GM12891 (cell line): ENCODE results near the gene CD28.

ENCODE experiments used
- PAX5 ChIP-seq: IDR thresholded peaks from 2 replicates; pipeline ENCODE4 v1.6.1; 2011; ENCODE audit warnings: low read length, moderate library complexity, mild to moderate bottlenecking; ENCODE audit not compliant: insufficient read depth, severe bottlenecking
- POLR2A ChIP-seq: IDR thresholded peaks from 2 replicates; pipeline ENCODE4 v1.6.1; 2011; ENCODE audit warnings: low read depth, low read length, control low read depth
- POLR2AphosphoS5 ChIP-seq: IDR thresholded peaks from 2 replicates; pipeline ENCODE4 v1.6.1; 2011; ENCODE audit warnings: low read depth, low read length, control low read depth
- POU2F2 ChIP-seq: IDR thresholded peaks from 2 replicates; pipeline ENCODE4 v1.6.1; 2011; ENCODE audit warnings: low read depth, mild to moderate bottlenecking, control low read depth, low read length, moderate library complexity
- SPI1 ChIP-seq: IDR thresholded peaks from 2 replicates; pipeline ENCODE4 v1.6.1; 2011; ENCODE audit warnings: low read depth, low read length, control low read depth
- TAF1 ChIP-seq: IDR thresholded peaks from 2 replicates; pipeline ENCODE4 v1.6.1; 2011; ENCODE audit warnings: low read depth, low read length, control low read depth

DNA sequence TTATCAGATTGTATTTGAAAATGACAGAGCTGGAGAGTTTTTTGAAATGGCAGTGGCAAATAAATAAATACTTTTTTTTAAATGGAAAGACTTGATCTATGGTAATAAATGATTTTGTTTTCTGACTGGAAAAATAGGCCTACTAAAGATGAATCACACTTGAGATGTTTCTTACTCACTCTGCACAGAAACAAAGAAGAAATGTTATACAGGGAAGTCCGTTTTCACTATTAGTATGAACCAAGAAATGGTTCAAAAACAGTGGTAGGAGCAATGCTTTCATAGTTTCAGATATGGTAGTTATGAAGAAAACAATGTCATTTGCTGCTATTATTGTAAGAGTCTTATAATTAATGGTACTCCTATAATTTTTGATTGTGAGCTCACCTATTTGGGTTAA lies 30.9 kb downstream of the CD28 start:
- TF ChIP-seq POLR2A (no peak), POLR2AphosphoS5 (no peak), TAF1 (no peak), POU2F2 (no peak), SPI1 (no peak), PAX5 (no peak)
